ENCODE data around the gene SOHLH1.

Gene SOHLH1, protein sequence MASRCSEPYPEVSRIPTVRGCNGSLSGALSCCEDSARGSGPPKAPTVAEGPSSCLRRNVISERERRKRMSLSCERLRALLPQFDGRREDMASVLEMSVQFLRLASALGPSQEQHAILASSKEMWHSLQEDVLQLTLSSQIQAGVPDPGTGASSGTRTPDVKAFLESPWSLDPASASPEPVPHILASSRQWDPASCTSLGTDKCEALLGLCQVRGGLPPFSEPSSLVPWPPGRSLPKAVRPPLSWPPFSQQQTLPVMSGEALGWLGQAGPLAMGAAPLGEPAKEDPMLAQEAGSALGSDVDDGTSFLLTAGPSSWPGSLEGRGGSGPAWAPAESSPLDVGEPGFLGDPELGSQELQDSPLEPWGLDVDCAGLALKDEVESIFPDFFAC

DNA sequence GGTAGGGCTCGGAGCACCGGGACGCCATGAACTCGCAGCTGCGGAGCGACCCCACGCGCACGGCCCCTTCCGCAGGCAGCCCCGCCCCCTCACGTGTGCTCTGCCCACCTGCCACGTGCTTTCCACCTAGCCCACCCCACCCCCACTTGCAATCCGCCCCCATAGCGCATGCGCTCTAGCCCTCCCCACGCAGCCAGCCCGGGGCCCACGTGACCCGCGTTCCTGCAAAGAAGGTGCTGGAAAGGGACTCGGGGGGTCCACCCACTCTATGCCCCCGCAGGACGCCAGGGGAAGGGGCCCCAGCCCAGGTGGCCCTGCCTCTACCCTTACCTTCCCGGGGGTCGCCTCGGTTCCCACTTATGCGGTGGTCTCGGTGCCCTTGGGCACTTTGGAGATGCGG lies at the start of gene SOHLH1:
Gene SOHLH1 (minus strand): TSS at position 42 of the 400 bp plus-strand sequence. CDS start 14 bp downstream, at position 28.
- DNase-seq (ENCODE audit: low read depth in 2 of 2): no peak

DNA sequence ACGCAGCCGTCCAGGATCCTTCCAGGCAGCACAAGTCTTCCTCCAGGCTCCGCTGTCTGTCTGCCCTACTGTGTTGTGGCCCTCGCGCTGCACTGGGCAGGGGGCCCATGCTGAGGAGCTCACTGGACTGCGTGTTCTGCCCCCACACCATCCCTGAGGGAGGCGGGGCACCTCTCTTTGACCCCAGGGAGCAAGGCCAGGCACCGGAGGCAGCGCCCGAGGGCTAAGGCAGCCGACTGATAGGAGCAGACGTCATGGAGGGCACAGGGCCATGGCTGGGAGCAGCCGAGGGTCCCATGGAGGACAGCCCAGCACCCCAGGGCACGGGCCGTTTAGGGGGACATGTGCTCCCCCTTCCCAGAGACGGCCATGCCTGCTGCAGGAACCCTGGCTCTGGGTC lies 49.4 kb upstream of the SOHLH1 start:
- no peak for DNase-seq (ENCODE audit: low read depth in 2 of 2)

DNA sequence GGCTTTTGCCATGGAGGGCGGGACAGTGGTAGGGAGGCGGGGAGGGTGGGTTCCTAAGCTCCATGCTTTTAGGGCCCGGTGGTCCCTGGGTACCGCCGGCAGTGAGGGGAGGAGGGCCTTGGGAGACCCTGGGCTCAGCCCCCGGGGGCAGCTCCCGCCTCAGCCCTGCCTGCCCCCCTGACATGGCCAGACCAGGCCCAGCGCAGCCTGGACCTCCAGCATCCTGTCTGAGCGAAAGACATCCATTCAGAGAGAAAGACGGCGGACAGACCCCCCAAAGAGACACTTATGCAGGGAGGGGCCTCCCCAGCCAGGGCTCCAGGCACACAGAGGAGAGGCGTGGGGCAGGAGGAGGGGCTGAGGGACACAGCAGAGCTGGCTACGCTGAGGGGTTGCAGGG lies 48.0 kb upstream of the SOHLH1 start:
- DNase-seq (ENCODE audit: low read depth in 2 of 2): no peak

DNA sequence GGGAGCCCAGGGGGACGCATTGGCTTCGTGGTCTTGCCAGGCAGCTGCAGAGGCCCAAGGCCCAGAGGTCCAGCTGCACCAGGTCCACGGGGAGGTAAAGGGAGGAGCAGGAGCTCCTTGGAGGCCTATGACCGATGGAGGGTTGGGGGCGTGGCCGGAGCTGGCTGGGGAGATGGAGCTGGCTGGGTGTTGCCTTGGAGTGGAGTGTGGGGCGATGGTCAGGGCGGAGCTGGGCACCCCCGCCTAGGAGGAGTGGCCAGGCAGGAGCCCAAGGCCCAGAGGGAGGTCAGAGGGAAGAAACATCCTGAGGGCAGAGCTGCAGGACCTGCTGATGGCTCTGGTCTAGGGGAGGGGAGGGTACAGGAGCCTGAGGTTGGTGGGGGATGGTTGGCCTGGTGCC lies 47.3 kb upstream of the SOHLH1 start:
- no peak for DNase-seq (ENCODE audit: low read depth in 2 of 2)

DNA sequence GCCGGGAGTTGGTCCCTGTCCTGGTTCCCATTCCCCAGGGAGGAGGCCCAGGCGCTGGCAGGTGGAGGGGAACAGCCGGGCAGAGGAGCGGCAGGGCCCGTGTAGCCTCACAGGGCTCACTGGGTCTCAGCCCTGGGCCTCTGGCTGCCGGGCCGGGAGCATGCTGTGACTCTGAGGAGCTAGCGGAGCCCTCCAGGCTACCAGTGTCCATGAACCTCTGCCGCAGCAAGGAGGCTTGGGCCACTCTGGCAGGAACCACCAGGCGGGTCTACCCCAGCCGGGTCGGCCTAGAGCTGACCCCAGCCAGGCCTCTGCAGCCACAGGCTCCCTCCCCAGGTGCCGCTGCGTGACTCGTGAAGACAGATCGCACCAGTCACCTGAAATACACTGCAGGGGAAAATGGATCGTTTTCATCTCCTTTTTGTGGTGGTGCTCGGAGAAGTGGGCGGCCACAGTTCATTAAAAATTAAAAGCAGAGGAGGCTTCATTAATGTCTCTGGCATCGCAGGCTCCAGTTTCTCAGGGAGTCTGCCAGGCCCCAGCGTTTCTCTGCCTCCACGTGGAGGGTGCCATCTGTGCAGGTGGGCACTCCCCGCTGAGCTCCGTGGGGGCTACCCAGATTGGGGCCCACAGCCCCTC lies 46.5 kb upstream of the SOHLH1 start:
- no peak for DNase-seq (ENCODE audit: low read depth in 2 of 2)

DNA sequence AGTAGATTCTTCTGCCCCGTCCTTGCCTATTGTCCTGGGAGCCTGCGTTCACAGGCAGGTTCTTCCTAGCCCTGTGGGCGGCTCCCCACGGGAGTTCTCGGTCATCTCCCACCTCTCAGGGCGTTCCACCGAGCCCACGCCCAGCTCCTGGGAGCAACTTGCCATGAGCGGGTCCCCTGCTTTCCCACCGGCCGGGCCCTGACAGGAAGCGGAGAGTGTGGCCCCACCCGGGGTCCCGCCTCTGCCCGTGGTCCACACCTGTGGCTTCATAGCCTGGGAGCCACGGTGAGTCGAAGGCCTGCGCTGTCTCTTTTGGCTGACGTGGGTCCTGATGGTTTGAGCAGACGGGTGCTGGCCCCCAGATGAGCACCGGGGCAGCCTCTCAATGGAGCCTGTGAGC lies 45.9 kb upstream of the SOHLH1 start:
- DNase-seq (ENCODE audit: low read depth in 2 of 2): no peak

DNA sequence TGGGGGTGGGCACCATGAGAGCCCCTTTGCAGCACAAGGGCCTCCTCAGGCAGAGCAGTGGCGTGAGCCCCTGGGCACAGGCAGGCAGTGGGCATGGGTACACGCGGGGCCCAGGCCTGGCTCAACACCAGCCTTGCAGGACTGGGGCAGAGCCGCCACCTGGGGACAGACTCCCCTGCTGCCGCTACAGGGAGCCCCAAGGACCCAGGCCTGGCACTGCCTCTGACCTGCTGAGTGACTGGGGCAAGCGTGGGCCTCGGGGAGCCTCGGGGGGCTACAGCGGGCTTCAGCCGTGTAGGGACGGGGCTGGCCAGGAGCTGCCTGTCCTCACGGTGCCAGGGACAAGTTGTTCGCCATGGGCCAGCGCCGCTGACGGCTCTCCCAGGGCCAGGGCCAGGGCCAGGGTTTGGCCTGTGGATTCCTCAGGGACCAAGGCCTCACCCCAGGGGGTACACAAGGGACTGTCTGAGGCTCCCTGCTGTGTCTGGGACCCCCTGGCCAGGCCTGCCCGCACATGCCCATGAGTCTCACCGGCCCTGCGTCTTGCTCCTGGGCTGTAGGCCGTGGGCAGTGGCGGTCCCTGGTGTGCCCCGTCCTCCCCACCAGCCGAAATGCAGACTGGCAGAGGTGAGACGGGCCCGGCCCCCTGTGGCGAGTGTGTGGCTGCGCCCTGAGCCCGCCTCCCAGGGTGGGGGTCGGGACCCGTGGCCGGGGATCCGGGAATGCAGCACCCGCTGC lies 45.2 kb upstream of the SOHLH1 start:
- DNase-seq (ENCODE audit: low read depth in 2 of 2): no peak

DNA sequence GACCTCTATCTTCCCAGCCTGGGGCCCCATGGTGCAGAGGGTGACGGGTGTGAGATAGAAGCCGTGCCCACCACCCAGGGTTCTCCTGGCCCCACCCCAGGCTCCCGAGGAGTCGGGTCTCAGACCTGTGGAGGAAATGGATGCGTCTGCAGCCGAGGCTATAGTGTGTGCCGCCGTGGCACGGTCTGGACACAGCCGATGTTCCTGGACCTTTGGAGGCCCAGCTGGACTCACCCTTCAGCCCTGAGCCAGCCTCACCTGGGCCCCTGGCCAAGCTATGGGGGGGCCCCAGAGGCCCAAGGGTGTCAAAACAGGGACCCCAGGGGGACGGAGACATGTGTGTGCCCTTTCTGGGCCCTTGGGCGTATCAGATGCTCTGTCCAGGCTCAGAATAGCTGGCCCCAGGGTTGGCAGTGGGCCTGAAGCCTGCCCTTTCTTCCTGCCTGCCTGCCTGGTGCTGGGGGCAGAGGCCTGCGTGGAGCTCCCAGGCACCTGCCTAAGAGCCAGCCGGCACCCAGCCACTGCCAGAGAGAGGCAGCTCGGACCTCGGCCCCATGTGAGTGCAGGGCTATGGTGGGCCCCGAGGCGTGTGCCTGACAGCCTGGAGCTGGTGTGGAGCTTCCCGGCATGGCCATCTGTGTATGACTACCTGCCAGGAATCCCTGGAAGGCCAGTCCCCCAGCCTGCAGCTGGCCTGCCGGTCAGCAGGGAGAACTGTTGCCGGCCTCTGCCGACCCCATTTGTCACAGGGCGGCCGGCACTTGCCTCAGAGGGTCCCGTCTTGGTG lies 44.5 kb upstream of the SOHLH1 start:
- no peak for DNase-seq (ENCODE audit: low read depth in 2 of 2)

DNA sequence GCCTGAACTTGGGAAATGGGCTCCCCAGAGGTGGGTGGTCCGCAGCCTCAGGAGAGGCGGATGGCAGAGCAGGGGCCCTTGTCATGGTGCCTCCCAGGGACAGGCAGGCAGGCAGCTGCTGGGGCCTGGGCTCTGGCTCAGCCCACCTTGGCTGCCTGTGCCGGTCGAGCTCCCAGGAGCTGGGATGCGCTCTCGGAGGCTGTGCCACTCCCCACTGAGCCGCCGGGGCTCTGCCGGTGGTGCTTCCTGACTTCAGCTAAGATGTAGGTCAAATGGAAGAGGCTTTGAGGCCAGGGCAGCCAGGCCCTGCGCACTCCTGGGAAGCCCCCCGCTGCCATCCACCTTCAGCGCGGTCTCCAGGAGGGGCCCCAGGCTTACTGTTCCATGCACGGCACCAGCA lies 43.7 kb upstream of the SOHLH1 start:
- DNase-seq (ENCODE audit: low read depth in 2 of 2): no peak

DNA sequence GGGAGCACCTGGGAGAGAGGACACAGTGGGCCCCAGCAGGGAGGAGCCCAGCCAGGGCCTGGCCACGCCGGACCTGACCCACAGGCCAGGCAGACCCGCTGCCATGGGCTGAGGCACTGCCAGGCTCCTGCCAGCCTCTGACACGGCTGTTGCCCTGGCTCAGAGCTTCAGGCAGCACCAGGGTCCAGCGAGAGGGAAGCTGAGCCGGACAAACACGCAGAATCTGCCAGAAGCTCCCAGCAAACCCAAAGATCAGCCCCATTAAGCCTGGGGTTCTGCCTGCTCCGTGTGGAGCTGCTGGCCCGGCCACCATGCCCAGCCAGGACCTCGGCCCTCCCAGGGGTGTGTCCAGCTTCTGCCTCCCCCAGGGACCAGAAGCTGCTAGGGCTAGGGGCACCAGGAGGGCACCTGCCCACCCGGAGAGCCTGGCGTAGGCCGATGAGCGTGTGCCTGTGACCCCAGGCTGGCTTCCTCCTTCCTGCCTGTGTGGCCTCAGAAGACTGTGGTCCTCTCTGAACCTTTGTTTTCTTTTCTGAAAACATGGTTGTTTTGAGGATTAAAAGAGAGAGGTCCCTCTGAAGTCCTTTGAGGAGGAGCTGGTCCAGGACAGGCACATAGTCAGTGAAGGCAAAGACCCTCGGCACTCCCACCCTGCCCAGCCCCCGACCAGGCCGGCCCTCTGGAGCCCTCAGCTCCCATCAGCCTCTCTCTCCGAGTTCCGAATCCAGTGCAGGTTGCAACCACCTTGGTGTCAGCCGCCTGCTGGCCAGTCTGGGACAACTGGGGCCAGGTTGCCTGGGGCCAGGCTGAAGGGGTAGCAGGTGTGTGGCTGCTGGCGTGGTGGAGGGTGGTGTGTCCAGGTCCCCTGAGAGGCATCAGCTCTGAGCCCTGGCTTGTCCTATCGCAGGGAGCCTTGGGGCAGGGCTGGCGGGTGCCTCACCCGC lies 42.3 kb upstream of the SOHLH1 start:
- DNase-seq (ENCODE audit: low read depth in 2 of 2): no peak

DNA sequence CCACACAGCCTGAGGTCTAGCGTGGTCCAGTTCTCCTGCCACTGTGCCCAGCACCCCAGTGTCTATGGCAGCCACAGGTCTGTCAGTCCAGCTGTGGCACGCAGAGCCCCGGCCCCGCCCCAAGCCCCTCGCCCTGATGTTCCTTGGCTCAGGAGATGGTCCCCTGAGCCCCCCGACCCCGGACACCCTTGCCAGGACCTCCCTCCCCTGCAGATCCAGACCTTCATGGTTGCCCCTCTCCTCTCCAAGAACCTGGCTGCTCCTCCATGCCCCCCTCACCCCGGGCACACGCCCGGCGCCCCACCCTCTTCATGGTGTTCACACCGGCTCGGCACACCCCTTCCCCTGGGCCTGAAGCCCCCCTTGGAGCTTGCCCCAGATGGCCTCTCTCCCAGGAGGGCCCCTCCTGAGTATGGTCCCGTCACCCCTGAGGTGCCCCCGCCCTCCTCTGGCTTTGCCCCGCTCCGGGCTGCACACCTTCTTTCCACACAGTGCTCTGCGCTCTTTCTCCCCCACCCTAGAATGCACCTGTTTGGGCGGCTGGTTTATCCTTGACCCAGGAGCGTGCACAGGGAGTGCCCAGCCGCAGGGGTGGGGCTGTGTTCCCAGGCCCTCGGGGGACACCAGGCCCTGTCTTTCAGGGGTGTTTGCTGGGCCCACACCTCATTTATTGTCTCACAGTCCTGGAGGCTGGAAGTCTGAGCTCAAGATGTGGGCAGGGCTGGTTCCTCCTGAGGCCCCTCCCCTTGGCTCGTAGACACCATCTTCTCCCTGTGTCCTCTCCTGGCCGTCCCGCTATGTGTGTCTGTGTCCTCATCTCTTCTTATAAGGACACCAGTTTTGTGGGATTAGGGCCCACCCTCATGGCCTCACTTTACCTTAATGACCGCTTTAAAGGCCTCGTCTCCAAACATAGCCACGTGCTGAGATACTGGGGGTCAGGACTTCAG lies 40.3 kb upstream of the SOHLH1 start:
- DNase-seq (ENCODE audit: low read depth in 2 of 2): no peak

DNA sequence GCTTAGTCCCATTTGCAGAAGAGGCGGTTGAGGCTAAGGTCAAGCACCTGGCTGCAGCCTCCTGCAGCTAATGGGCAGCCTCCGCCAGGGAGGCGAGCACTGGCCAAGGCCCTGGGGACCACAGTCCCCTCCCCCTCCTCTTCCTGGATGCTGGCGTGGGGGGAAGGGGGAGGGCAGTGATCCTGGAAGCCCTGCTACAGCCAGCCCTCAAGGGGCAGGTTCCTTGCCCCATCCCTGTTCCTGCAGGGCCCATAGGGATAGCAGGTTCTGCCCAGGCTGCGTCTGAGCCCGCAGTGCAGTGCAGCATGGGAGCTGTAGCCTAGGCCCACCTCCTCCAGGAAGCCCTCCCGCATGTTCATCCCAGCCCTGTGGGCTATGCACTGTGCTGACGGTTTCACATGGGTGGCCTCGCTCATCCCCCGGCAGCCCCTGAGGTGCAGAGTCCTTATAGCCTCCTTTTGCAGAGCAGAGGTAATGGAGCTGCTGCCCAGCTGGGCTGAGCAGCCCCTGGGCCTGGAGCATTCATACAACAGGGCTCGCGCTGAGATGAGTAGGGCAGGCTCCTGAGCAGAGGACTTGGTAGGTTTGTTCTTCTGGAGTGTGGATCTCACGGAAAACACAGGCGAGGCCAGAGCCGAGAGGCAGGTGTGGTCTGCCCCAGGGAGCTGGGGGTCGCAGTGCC lies 38.7 kb upstream of the SOHLH1 start:
- DNase-seq (ENCODE audit: low read depth in 2 of 2): no peak

DNA sequence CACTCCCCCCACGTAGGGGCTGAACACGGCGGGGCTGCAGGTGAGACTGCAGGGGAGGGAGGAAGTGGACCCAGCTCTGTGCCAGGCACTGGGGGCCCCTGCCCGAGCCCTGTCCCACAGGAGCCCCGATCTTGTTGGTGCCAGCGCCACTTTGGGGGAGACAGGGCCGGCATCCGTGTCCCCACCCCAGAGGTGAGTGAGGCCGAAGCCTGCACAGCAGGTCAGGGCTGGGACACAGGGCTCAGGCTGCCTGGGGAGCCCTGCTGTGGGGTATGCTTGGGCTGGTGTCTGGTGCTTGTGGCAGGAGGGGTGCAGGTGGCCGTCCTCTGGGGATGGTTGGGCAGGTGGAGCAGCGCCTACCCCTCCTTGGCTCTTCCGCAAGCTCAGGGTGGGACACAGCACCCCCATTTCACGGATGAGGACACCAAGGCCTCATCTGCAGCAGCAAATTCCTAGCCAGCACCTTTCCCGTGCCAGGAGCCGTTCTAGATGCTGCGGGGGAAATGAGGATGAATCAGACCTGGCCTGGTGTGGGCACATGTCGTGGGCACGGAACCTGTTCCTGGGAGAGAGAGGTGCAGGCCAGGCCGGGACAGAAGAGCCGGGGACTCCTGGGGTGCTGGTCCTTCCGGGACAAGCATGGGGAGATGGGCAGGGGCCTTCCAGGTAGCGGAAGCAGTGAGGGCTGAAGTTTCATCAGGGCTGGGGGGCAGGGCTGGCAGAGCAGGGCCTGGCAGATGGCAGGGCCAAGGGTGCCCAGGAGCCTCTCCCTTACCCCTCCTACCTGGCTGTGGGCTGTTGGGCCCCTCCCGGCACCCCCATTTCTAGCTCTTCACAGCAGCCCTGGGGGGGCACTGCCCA lies 37.9 kb upstream of the SOHLH1 start:
- no peak for DNase-seq (ENCODE audit: low read depth in 2 of 2)

DNA sequence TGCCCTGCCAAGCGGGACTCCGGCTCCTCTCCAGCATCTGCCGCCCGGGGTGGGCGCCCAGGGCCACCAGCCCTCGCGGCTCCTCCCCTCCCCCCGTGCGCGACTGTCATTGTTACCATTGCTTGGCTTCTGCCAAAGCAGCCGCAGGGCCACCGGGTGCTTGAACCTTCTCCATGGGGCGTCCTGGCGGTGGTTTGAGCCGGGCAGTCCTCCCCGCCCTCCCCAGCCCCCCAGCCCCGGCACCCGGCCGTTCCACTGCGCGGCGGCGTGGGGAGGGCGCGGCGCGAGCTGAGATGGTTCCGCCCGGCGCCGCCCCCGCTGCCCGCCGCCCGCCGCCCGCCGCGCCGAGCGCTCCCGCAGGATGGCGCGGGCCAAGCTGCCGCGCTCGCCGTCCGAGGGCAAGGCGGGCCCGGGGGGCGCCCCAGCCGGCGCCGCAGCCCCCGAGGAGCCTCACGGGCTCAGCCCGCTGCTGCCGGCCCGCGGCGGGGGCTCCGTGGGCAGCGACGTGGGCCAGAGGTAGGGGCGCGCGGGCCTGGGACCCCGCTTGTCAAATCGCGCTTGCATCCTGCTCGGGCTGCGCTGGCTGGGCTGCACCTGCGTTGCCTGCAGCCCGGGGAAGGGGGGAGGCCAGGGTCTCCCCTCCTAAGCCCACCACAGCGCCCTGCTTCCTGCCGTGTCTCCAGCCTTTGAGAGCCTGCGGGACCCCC lies 37.1 kb upstream of the SOHLH1 start:
- no peak for DNase-seq (ENCODE audit: low read depth in 2 of 2)

DNA sequence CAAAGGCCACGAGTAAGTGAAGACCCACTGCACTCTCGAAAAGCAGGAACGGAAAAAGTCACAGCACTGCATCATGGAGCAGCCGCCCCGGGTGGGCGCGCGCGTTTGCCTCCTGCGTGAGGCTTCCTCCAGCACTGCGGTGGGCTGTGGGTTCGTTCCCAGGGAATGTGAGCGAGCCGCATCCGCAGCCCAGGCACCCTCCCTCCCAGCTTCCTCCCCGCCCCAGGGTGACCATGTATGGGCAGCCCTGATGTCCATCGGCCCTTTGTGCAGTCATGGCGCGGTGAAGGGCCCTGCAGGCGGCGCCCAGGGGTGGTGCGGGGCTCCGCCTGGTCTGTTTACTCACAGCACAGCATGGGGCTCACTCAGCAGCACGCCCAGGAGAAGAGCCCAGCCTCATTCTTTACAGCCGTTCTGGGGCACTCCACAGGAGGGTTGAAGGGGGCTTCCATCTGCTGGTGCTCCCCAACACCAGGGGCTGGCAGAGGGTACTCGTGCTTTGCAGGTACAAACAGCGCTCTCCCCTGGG lies 35.4 kb upstream of the SOHLH1 start:
- DNase-seq (ENCODE audit: low read depth in 2 of 2): no peak

DNA sequence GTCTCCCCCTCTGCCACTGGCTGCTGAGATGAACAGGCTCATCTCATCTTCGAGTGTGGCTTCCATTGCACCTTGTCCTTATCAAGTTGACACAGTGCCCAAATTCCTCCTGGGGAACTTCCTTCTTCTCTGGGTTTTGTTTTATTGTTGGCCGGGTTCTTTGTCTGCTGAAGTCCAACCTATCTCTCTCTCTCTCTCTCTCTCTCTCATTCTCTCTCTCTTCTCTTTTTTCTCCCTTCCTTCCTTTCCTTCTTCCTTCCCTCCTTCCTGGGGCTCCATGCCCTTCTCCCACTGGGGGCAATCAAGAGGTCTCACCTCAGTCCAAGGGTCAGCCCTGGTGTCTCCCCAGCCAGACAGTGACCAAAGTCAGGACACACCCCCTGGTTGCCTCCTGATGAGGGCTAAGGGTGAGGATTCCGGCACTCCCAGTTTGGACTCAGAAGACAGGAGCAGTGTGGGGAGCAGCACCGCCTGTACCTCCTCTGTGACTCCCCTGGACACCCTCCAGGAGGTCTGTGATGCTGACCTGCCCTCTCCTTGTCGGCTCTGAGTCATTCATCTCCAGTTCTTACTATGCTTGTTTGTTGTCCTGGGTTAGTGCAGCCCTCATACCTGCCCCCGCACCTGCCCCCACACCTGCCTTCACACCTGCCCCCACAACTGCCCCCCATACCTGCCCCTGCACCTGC lies 33.4 kb upstream of the SOHLH1 start:
- DNase-seq (ENCODE audit: low read depth in 2 of 2): no peak

DNA sequence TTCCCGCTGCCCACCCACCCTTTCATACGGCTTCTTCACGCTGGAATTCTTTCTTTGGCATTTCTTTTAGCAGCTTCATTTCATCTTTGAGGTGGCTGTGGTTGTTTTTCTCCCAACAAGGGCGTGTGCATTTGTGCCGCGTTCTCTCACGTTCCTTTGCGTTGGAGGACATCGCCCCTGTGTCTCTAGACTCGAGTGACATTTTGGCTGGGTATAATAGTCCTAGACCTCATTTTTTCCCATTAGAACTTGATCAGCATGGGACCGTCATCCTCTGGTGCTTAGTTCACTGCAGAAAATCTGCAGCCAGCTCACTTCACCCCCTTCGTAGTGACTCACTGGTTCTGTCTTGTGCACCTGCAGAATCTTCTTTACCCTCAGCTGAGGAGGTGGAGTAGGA lies 32.2 kb upstream of the SOHLH1 start:
- no peak for DNase-seq (ENCODE audit: low read depth in 2 of 2)

Measured in stimulated activated CD4-positive, alpha-beta T cell treated with anti-CD3 and anti-CD28 coated beads, Interleukin-1b, Interleukin-23, amount 100 ng/mL, for 4 hours (primary cell).